ENCODE results near the gene FAR1.

DNA sequence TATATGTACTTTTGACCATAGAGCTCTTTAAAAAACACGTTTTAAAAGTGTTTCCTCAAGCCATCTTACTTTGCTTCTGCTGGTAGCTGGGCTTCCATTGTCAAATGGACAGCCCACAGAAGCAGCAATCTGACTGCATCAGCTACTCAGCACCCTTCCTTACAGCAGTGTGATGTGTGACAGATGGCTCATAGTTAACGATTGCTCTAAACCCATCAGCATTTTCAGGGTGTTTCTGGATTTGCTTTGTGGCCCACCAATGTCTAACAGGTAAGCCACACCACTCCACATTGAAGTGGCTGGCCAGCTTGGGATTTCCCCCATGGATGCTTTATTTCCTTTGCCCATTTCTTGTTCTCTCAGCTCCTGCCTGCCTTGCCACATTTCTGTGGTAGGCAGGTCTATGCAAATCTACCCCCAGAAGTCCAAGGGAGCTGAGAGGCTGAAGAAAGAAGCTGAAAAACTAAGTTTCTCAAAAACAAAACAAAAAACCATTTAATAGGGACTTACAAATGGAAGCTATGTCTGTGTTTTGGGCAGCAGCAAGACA, 7.3 kb upstream of the FAR1 start:
- TF ChIP-seq, protein P1, sequence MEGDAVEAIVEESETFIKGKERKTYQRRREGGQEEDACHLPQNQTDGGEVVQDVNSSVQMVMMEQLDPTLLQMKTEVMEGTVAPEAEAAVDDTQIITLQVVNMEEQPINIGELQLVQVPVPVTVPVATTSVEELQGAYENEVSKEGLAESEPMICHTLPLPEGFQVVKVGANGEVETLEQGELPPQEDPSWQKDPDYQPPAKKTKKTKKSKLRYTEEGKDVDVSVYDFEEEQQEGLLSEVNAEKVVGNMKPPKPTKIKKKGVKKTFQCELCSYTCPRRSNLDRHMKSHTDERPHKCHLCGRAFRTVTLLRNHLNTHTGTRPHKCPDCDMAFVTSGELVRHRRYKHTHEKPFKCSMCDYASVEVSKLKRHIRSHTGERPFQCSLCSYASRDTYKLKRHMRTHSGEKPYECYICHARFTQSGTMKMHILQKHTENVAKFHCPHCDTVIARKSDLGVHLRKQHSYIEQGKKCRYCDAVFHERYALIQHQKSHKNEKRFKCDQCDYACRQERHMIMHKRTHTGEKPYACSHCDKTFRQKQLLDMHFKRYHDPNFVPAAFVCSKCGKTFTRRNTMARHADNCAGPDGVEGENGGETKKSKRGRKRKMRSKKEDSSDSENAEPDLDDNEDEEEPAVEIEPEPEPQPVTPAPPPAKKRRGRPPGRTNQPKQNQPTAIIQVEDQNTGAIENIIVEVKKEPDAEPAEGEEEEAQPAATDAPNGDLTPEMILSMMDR (IDR thresholded peaks at IDR 0.05), result no peak
- TF ChIP-seq, protein P2, sequence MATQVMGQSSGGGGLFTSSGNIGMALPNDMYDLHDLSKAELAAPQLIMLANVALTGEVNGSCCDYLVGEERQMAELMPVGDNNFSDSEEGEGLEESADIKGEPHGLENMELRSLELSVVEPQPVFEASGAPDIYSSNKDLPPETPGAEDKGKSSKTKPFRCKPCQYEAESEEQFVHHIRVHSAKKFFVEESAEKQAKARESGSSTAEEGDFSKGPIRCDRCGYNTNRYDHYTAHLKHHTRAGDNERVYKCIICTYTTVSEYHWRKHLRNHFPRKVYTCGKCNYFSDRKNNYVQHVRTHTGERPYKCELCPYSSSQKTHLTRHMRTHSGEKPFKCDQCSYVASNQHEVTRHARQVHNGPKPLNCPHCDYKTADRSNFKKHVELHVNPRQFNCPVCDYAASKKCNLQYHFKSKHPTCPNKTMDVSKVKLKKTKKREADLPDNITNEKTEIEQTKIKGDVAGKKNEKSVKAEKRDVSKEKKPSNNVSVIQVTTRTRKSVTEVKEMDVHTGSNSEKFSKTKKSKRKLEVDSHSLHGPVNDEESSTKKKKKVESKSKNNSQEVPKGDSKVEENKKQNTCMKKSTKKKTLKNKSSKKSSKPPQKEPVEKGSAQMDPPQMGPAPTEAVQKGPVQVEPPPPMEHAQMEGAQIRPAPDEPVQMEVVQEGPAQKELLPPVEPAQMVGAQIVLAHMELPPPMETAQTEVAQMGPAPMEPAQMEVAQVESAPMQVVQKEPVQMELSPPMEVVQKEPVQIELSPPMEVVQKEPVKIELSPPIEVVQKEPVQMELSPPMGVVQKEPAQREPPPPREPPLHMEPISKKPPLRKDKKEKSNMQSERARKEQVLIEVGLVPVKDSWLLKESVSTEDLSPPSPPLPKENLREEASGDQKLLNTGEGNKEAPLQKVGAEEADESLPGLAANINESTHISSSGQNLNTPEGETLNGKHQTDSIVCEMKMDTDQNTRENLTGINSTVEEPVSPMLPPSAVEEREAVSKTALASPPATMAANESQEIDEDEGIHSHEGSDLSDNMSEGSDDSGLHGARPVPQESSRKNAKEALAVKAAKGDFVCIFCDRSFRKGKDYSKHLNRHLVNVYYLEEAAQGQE (IDR thresholded peaks at IDR 0.05; ENCODE audit: low read depth, low read length), result no peak
- TF ChIP-seq TEAD4 (IDR thresholded peaks at IDR 0.05; ENCODE audit: borderline replicate concordance, insufficient read depth) (no peak), EP300 (IDR thresholded peaks at IDR 0.05; ENCODE audit: borderline replicate concordance in 1 of 2, low read depth in 1 of 2, low read length in 1 of 2) (no peak), SMC3 (IDR thresholded peaks at IDR 0.05; ENCODE audit: low read depth, low read length) (no peak), JUND (IDR thresholded peaks at IDR 0.05) (no peak), POLR2AphosphoS5 (IDR thresholded peaks at IDR 0.05; ENCODE audit: low read depth, low read length) (no peak), EZH2phosphoT487 (IDR thresholded peaks at IDR 0.05; ENCODE audit: borderline replicate concordance, low read depth) (no peak), YY1 (IDR thresholded peaks at IDR 0.05; ENCODE audit: low read depth) (no peak)
- TF ChIP-seq, protein P3, sequence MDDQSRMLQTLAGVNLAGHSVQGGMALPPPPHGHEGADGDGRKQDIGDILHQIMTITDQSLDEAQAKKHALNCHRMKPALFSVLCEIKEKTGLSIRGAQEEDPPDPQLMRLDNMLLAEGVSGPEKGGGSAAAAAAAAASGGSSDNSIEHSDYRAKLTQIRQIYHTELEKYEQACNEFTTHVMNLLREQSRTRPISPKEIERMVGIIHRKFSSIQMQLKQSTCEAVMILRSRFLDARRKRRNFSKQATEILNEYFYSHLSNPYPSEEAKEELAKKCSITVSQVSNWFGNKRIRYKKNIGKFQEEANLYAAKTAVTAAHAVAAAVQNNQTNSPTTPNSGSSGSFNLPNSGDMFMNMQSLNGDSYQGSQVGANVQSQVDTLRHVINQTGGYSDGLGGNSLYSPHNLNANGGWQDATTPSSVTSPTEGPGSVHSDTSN (IDR thresholded peaks at IDR 0.05), result no peak

All from SK-N-SH (cell line).